GM23248 (cell line): Measurements from ENCODE around the gene CACNA1C. TPM values are rescaled to one million over a fixed set of nuclear protein-coding genes. Genes with fewer than 3 reads are reported as not detected.

Experiments used
- DNase-seq: peaks from one replicate; pipeline ENCODE4 v3.0.0-alpha.2; 2015
- H2AFZ ChIP-seq: fragments of 200-600 bp; sonication (generic); 2 replicates; pipeline ENCODE4 v1.6.1; 2016; ENCODE audit warnings: antibody characterized with exemption
- H3F3A ChIP-seq: fragments of 200-600 bp; sonication (generic); 2 replicates; pipeline ENCODE4 v1.6.1; 2016; ENCODE audit warnings: mild to moderate bottlenecking, antibody characterized with exemption, mixed run types; ENCODE audit not compliant: insufficient read depth
- H3K27ac ChIP-seq: fragments of 200-600 bp; sonication (generic); 2 replicates; pipeline ENCODE4 v1.5.1; 2016; ENCODE audit warnings: mild to moderate bottlenecking
- H3K27me3 ChIP-seq: fragments of 200-600 bp; sonication (generic); replicated peaks from 2 replicates; pipeline ENCODE4 v1.6.1; 2016; ENCODE audit warnings: mild to moderate bottlenecking; ENCODE audit not compliant: insufficient read depth
- H3K36me3 ChIP-seq: fragments of 200-600 bp; sonication (generic); 2 replicates; pipeline ENCODE4 v1.6.1; 2016; ENCODE audit warnings: low read depth, mild to moderate bottlenecking
- H3K4me1 ChIP-seq: fragments of 200-600 bp; sonication (generic); 2 replicates; pipeline ENCODE4 v1.6.1; 2016; ENCODE audit warnings: mild to moderate bottlenecking; ENCODE audit not compliant: insufficient read depth
- H3K4me2 ChIP-seq: fragments of 200-600 bp; sonication (generic); one replicate; pipeline ENCODE4 v1.6.1; 2016; ENCODE audit warnings: mild to moderate bottlenecking; ENCODE audit not compliant: unreplicated experiment
- H3K4me3 ChIP-seq: fragments of 200-600 bp; sonication (generic); 2 replicates; pipeline ENCODE4 v1.5.1; 2016; ENCODE audit warnings: mild to moderate bottlenecking
- H3K79me2 ChIP-seq: fragments of 200-600 bp; sonication (generic); 2 replicates; pipeline ENCODE4 v1.6.1; 2016; ENCODE audit warnings: mild to moderate bottlenecking; ENCODE audit not compliant: insufficient read depth
- H3K9ac ChIP-seq: fragments of 200-600 bp; sonication (generic); 2 replicates; pipeline ENCODE4 v1.6.1; 2016; ENCODE audit warnings: mild to moderate bottlenecking
- H3K9me2 ChIP-seq: fragments of 200-600 bp; sonication (generic); 2 replicates; pipeline ENCODE4 v1.6.1; 2016; ENCODE audit warnings: mixed run types, mild to moderate bottlenecking, moderate library complexity; ENCODE audit not compliant: insufficient read depth
- H3K9me3 ChIP-seq: fragments of 200-600 bp; sonication (generic); one replicate; pipeline ENCODE4 v1.6.1; 2017; ENCODE audit warnings: low read depth
- H4K20me1 ChIP-seq: fragments of 200-600 bp; sonication (generic); 2 replicates; pipeline ENCODE4 v1.6.0; 2016; ENCODE audit not compliant: insufficient read depth
- EZH2 ChIP-seq: fragments of 200-600 bp; sonication (generic); IDR thresholded peaks from 2 replicates; pipeline ENCODE4 v1.6.1; 2018; ENCODE audit warnings: antibody characterized with exemption, mild to moderate bottlenecking; ENCODE audit not compliant: insufficient read depth, poor library complexity, severe bottlenecking
- EZH2phosphoT487 ChIP-seq: fragments of 200-600 bp; sonication (generic); IDR thresholded peaks from 2 replicates; pipeline ENCODE4 v1.6.1; 2018; ENCODE audit warnings: antibody characterized with exemption, moderate library complexity, mild to moderate bottlenecking, low read depth; ENCODE audit not compliant: insufficient read depth
- WGBS, 2 experiments: methylation state at CpG; one replicate each; pipeline ENCODE4 v1.1.6; 2015 to 2017; ENCODE audit warnings: low lambda C conversion rate in 2 of 2, low coverage in 1 of 2; ENCODE audit errors: missing lambda C conversion rate in 2 of 2; 5-methylcytosine and 5-hydroxymethylcytosine counted together
- in situ Hi-C: fragments of 300-500 bp; cut with MboI; formaldehyde crosslinking; loops from 2 replicates; pipeline ENCODE4 v1.15.0; 2020
- polyA plus RNA-seq: library from polyadenylated mRNA; unstranded; fragments of >200 nt; fragmentation: Nextera tagmentation; extraction: Ambion mirVana; gene quantifications from 2 replicates; pipeline ENCODE4 v1.2.1, GENCODE V29; 2016
- total RNA-seq: library from RNA; depleted of rRNA; stranded (reverse); fragments of >200 nt; shearing (Covaris generic); gene quantifications from 2 replicates; pipeline ENCODE4 v1.2.3, GENCODE V29; 2014

The CACNA1C gene
- total and polyA plus RNA-seq, 2 experiments from 2014 or later: 4.9 to 11.5 TPM

- no peak for DNase-seq
- Histone ChIP-seq H3K9ac (no peak overlapping the region), H3K9me2 (no peaks in the 10 kb centered on the region), H3K27ac (no peak overlapping the region), H2AFZ (no peak overlapping the region), H3K27me3 (no peaks in the 10 kb centered on the region), H3K9me3 (no peaks in the 10 kb centered on the region), H3F3A (peaks cover 14% of the 10 kb centered on the region; the same call in 1 of the 2 replicates), H3K4me1 (peaks cover 20% of the 10 kb centered on the region), H3K79me2 (peaks cover 29% of the 10 kb centered on the region; the same call in 1 of the 2 replicates), H3K4me2 (no peak overlapping the region), H3K4me3 (no peak overlapping the region), H3K36me3 (no peaks in the 10 kb centered on the region), H4K20me1 (no peaks in the 10 kb centered on the region)
- in situ Hi-C loops: no loop called here
- WGBS, 2 experiments: 97 to 99% methylated on average over 5 of the region's 5 CpGs
- TF ChIP-seq EZH2 (no peak), EZH2phosphoT487 (no peak)
These were observed 302.8 kb downstream of the CACNA1C start for GRCh38 chr12:2355604-2356003.

DNA sequence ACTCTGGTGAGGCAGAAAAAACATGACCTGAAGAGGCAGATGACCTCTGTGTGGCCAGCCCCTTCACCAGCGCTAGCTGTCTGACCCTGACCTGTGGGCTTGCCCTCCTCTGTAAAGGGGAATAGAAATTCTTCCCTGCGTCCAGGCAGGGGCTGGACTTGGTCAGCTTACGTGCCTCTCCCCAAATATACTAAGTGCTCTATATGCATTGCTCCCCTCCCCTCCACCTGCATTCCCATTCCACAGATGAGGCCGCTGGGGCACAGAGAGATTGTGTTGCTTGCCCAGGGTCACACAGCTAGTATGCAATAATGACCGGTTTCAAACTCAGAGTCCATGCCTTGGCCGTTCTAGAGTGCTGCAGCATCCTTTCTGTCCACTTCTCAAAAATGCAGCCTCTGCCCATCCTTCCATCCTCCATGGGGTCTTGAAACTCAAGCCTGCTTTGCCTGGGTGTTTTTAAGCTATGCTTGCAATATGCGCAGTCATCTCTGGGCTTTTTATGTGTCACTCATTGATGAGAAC lies 303.9 kb downstream of the CACNA1C start:
- DNase-seq: no peak
- in situ Hi-C loops: no loop called here

DNA sequence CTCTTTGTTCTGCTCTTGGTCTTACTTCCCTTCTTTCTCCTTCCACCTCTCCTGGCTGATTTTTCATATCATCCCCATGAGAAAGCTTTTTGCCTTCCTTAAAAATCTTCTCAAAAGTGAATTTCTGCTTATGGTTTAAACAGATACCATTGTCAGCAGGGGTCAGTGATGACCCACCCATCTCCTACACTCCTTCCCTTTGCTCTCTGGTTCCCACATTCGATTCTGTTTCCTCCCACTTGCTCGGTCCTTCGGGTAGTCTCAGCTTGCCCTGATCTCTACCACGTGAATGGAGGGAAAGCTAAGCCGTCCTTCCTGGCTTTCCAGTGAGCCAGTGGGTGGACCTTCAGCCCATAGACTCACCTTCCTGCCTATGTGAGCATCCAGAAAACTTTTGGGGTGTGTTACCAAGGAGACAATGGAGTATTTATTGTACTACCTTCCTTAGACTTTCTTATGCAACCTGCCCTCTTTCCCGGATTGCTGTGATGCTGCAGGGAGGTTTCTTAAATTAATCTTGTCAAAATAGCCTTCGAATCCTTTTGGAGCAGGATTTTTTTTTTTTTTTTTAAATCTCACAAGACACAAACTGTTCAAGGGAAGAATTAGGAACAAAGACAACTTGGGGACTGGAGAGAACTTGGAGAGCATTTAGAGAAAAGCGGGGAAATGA lies 306.3 kb downstream of the CACNA1C start:
- no peak for DNase-seq
- Histone ChIP-seq H3K79me2 (peaks cover 25% of the 10 kb centered on the region), H3K4me2 (peak overlapping the region; percentile 44), H3K9me3 (no peaks in the 10 kb centered on the region), H4K20me1 (no peaks in the 10 kb centered on the region), H3K36me3 (no peaks in the 10 kb centered on the region), H3K27ac (peak overlapping the region; percentile 54), H3K4me1 (peaks cover 20% of the 10 kb centered on the region), H3K4me3 (no peak overlapping the region), H2AFZ (no peak overlapping the region), H3K27me3 (no peaks in the 10 kb centered on the region), H3K9ac (no peak overlapping the region), H3K9me2 (no peaks in the 10 kb centered on the region), H3F3A (peaks cover 14% of the 10 kb centered on the region; the same call in 1 of the 2 replicates)
- in situ Hi-C loops: no loop called here
- 80 to 83% methylated on average over 8 of the region's 8 CpGs for WGBS, 2 experiments
- TF ChIP-seq EZH2 (no peak), EZH2phosphoT487 (no peak)

More for the DNA sequence above, 303.9 kb downstream of the CACNA1C start:
- H3K4me1 ChIP-seq: peaks cover 20% of the 10 kb centered on the region
- H3K36me3 ChIP-seq: no peaks in the 10 kb centered on the region
- peaks cover 14% of the 10 kb centered on the region; the same call in 1 of the 2 replicates for H3F3A ChIP-seq
- H3K4me3 ChIP-seq: no peak overlapping the region
- no peak overlapping the region for H3K9ac ChIP-seq
- no peaks in the 10 kb centered on the region for H3K9me3 ChIP-seq
- H3K27me3 ChIP-seq: no peaks in the 10 kb centered on the region
- peaks cover 30% of the 10 kb centered on the region; the same call in 1 of the 2 replicates for H3K79me2 ChIP-seq
- no peaks in the 10 kb centered on the region for H3K9me2 ChIP-seq
- no peak overlapping the region for H3K27ac ChIP-seq
- no peak overlapping the region for H3K4me2 ChIP-seq
- 93 to 96% methylated on average over 7 of the region's 7 CpGs for WGBS, 2 experiments
- no peak overlapping the region for H2AFZ ChIP-seq
- no peaks in the 10 kb centered on the region for H4K20me1 ChIP-seq
- no peak for TF ChIP-seq EZH2phosphoT487
- TF ChIP-seq EZH2: no peak

- 89 to 90% methylated on average over 14 to 15 of the region's 15 CpGs for WGBS, 2 experiments
- no peak overlapping the region for H3K4me2 ChIP-seq
- no peak overlapping the region for H3K27ac ChIP-seq
- DNase-seq: no peak
- no peaks in the 10 kb centered on the region for H3K27me3 ChIP-seq
- H3K9me3 ChIP-seq: no peaks in the 10 kb centered on the region
- H2AFZ ChIP-seq: no peak overlapping the region
- peaks cover 20% of the 10 kb centered on the region for H3K4me1 ChIP-seq
- H3K36me3 ChIP-seq: no peaks in the 10 kb centered on the region
- H3K4me3 ChIP-seq: no peak overlapping the region
- no peak for TF ChIP-seq EZH2
- TF ChIP-seq EZH2phosphoT487: no peak
- peaks cover 14% of the 10 kb centered on the region; the same call in 1 of the 2 replicates for H3F3A ChIP-seq
- H3K79me2 ChIP-seq: peaks cover 24% of the 10 kb centered on the region
- H4K20me1 ChIP-seq: no peaks in the 10 kb centered on the region
- no peaks in the 10 kb centered on the region for H3K9me2 ChIP-seq
- H3K9ac ChIP-seq: no peak overlapping the region
- in situ Hi-C loops: no loop called here
These were observed 307.2 kb downstream of the CACNA1C start for GRCh38 chr12:2359725-2360629.
